H1 (cell line): ENCODE data around the gene BCAR3. TPM values are rescaled to one million over a fixed set of nuclear protein-coding genes. Genes with fewer than 3 reads are reported as not detected.

Experiments used
- CTCF ChIA-PET: fragments of 300-600 bp; sonication (Branson Sonifier 250); formaldehyde crosslinking; loops from one replicate; lab custom pipeline; 2021; ENCODE audit not compliant: partially characterized antibody; lab: Charles Lee
- POLR2A ChIA-PET: fragments of 300-600 bp; sonication (Branson Sonifier 250); formaldehyde crosslinking; loops from one replicate; lab custom pipeline; 2021; ENCODE audit warnings: inconsistent platforms; ENCODE audit not compliant: partially characterized antibody; lab: Charles Lee
- DNase-seq, 2 experiments: peaks; one replicate each; pipeline versions ENCODE4 v3.0.0 to v3.0.0-alpha.2; 2010 to 2022; ENCODE audit warnings: low spot score in 2 of 2, low read depth in 1 of 2, mixed read lengths in 1 of 2
- FAIRE-seq: peaks from 2 replicates; lab custom pipeline; 2011; peaks lifted over from hg19 to GRCh38; lab: Jason Lieb, UNC
- H2AFZ ChIP-seq: 2 replicates; pipeline ENCODE4 v1.8.1; 2012; ENCODE audit warnings: low read length, inconsistent platforms
- H2AK5ac ChIP-seq: 2 replicates; pipeline ENCODE4 v1.6.1; 2013; ENCODE audit warnings: low read depth, low read length
- H2BK120ac ChIP-seq: replicated peaks from 2 replicates; pipeline ENCODE3; 2013; ENCODE audit warnings: low read depth, low read length, inconsistent platforms
- H2BK12ac ChIP-seq: 2 replicates; pipeline ENCODE4 v1.6.1; 2013; ENCODE audit warnings: low read depth, low read length
- H2BK15ac ChIP-seq: 2 replicates; pipeline ENCODE4 v1.6.1; 2013; ENCODE audit warnings: low read length
- H2BK20ac ChIP-seq: 2 replicates; pipeline ENCODE4 v1.6.1; 2013; ENCODE audit warnings: low read length
- H2BK5ac ChIP-seq: 2 replicates; pipeline ENCODE4 v1.6.1; 2013; ENCODE audit warnings: low read depth, low read length
- H3K14ac ChIP-seq: 2 replicates; pipeline ENCODE4 v1.6.1; 2013; ENCODE audit warnings: inconsistent platforms; ENCODE audit not compliant: insufficient read length
- H3K18ac ChIP-seq: 2 replicates; pipeline ENCODE4 v1.6.1; 2013; ENCODE audit warnings: low read length; ENCODE audit errors: extremely low read depth
- H3K23ac ChIP-seq: 2 replicates; pipeline ENCODE4 v1.6.1; 2013; ENCODE audit warnings: inconsistent platforms; ENCODE audit not compliant: insufficient read length
- H3K23me2 ChIP-seq: 2 replicates; pipeline ENCODE4 v1.6.1; 2013; ENCODE audit warnings: low read depth, low read length
- H3K27ac ChIP-seq: 2 replicates; pipeline ENCODE4 v1.6.1; 2011; ENCODE audit warnings: low read depth, low read length, inconsistent platforms
- H3K27me3 ChIP-seq, 4 experiments: replicated peaks in 1 of 4; 1 replicate in 1 of 4; 2 replicates in 3 of 4; pipeline versions ENCODE4 v1.6.1 to v1.8.1; 2011 to 2013; ENCODE audit warnings: low read length in 3 of 4, mild to moderate bottlenecking in 3 of 4, inconsistent platforms in 2 of 4, mixed read lengths in 2 of 4, moderate library complexity in 1 of 4; ENCODE audit not compliant: control insufficient read depth in 3 of 4, insufficient read depth in 3 of 4; ENCODE audit errors: extremely low read depth in 1 of 4
- H3K36me3 ChIP-seq, 4 experiments: 2 replicates each; pipeline versions ENCODE4 v1.6.1 to v1.8.1; 2011 to 2013; ENCODE audit warnings: mild to moderate bottlenecking in 4 of 4, low read length in 3 of 4, moderate library complexity in 2 of 4, control low read depth in 1 of 4, inconsistent platforms in 1 of 4; ENCODE audit not compliant: insufficient read depth in 4 of 4, control insufficient read depth in 2 of 4
- H3K4ac ChIP-seq: replicated peaks from 2 replicates; pipeline ENCODE3; 2013; ENCODE audit warnings: low read length, low read depth, mixed read lengths, inconsistent platforms; ENCODE audit not compliant: insufficient read length
- H3K4me1 ChIP-seq, 4 experiments: replicated peaks in 1 of 4; 1 replicate in 1 of 4; 2 replicates in 3 of 4; pipeline versions ENCODE4 v1.6.1 to v1.8.1; 2011 to 2013; ENCODE audit warnings: low read length in 3 of 4, inconsistent platforms in 2 of 4, mixed read lengths in 1 of 4; ENCODE audit not compliant: insufficient read depth in 4 of 4, control insufficient read depth in 3 of 4
- H3K4me2 ChIP-seq, 2 experiments: 2 replicates each; pipeline versions ENCODE4 v1.6.1 to v1.8.1; 2011 to 2013; ENCODE audit warnings: low read depth in 2 of 2, low read length in 2 of 2, control low read depth in 1 of 2, inconsistent platforms in 1 of 2, mild to moderate bottlenecking in 1 of 2; ENCODE audit not compliant: insufficient read depth in 1 of 2
- H3K4me3 ChIP-seq, 4 experiments: fragments of 200-600, 300-600 bp in 1 of 4; sonication (generic), shearing (Covaris generic), sonication (Bioruptor Twin) in 1 of 4; 2 replicates each; pipeline versions ENCODE4 v1.5.1 to v1.8.1; 2011 to 2016; ENCODE audit warnings: low read length in 4 of 4, low read depth in 3 of 4, control low read depth in 2 of 4, inconsistent platforms in 2 of 4, mild to moderate bottlenecking in 2 of 4, mixed read lengths in 1 of 4, moderate library complexity in 1 of 4; ENCODE audit not compliant: insufficient read depth in 2 of 4; ENCODE audit errors: extremely low read depth in 1 of 4
- H3K56ac ChIP-seq: replicated peaks from 2 replicates; pipeline ENCODE3; 2013; ENCODE audit warnings: low read depth, mild to moderate bottlenecking, mixed read lengths, low read length, inconsistent platforms; ENCODE audit not compliant: insufficient read length
- H3K79me1 ChIP-seq: 2 replicates; pipeline ENCODE4 v1.6.1; 2013; ENCODE audit warnings: low read depth, low read length, control low read depth
- H3K79me2 ChIP-seq, 2 experiments: 2 replicates each; pipeline versions ENCODE4 v1.6.1 to v1.8.1; 2012 to 2013; ENCODE audit warnings: low read length in 2 of 2, mild to moderate bottlenecking in 2 of 2, inconsistent platforms in 1 of 2; ENCODE audit not compliant: insufficient read depth in 2 of 2, control insufficient read depth in 1 of 2
- H3K9ac ChIP-seq, 4 experiments: replicated peaks in 1 of 4; 1 replicate in 1 of 4; 2 replicates in 3 of 4; pipeline versions ENCODE4 v1.6.1 to v1.8.1; 2011 to 2013; ENCODE audit warnings: low read depth in 3 of 4, low read length in 3 of 4, control low read depth in 2 of 4, mild to moderate bottlenecking in 2 of 4, moderate library complexity in 2 of 4, inconsistent platforms in 1 of 4; ENCODE audit errors: extremely low read depth in 1 of 4
- H3K9me3 ChIP-seq, 2 experiments: 2 replicates each; pipeline versions ENCODE4 v1.6.1 to v1.8.1; 2012 to 2013; ENCODE audit warnings: mild to moderate bottlenecking in 2 of 2, moderate library complexity in 2 of 2, control low read depth in 1 of 2, inconsistent platforms in 1 of 2, low read depth in 1 of 2, low read length in 1 of 2, mixed read lengths in 1 of 2; ENCODE audit not compliant: insufficient read depth in 2 of 2
- H4K20me1 ChIP-seq, 2 experiments: replicated peaks in 1 of 2; 2 replicates each; pipeline versions ENCODE3 to v1.8.1; 2011 to 2013; ENCODE audit warnings: inconsistent platforms in 2 of 2, low read length in 2 of 2, mild to moderate bottlenecking in 1 of 2; ENCODE audit not compliant: insufficient read depth in 2 of 2, control insufficient read depth in 1 of 2
- H4K5ac ChIP-seq: 2 replicates; pipeline ENCODE4 v1.6.1; 2013; ENCODE audit warnings: low read length, low read depth, mixed read lengths, inconsistent platforms; ENCODE audit not compliant: insufficient read length
- H4K8ac ChIP-seq: 2 replicates; pipeline ENCODE4 v1.8.0; 2013; ENCODE audit warnings: mild to moderate bottlenecking, moderate library complexity, low read length, inconsistent platforms; ENCODE audit not compliant: insufficient read depth; ENCODE audit errors: extremely low read depth
- H4K91ac ChIP-seq: replicated peaks from 2 replicates; pipeline ENCODE3; 2013; ENCODE audit warnings: low read length, mixed read lengths, inconsistent platforms; ENCODE audit not compliant: insufficient read length
- BACH1 ChIP-seq: IDR thresholded peaks from 2 replicates; pipeline ENCODE4 v1.6.1; 2012; ENCODE audit warnings: low read length, improper control_type of control experiment
- CHD1 ChIP-seq: IDR thresholded peaks from 2 replicates; pipeline ENCODE4 v1.6.1; 2012; ENCODE audit warnings: low read depth, low read length, improper control_type of control experiment
- CTCF ChIP-seq, 3 experiments: IDR thresholded peaks; 1 replicate in 2 of 3; 2 replicates in 1 of 3; pipeline versions ENCODE4 v1.5.1 to v1.6.1; 2011; ENCODE audit warnings: low read length in 3 of 3, mild to moderate bottlenecking in 3 of 3, inconsistent platforms in 2 of 3, low read depth in 1 of 3, moderate library complexity in 1 of 3; ENCODE audit not compliant: insufficient read depth in 1 of 3; ENCODE audit errors: control extremely low read depth in 1 of 3
- HDAC6 ChIP-seq: IDR thresholded peaks from one replicate; pipeline ENCODE4 v1.7.1; 2012; ENCODE audit warnings: low read depth, mild to moderate bottlenecking, inconsistent platforms, low read length, moderate library complexity
- RAD21 ChIP-seq, 2 experiments: IDR thresholded peaks in 1 of 2; conservative IDR thresholded peaks in 1 of 2; 2 replicates each; pipeline ENCODE4 v1.6.1; 2011; ENCODE audit warnings: low read depth in 2 of 2, low read length in 2 of 2, improper control_type of control experiment in 1 of 2, inconsistent platforms in 1 of 2, mild to moderate bottlenecking in 1 of 2, moderate library complexity in 1 of 2
- RNF2 ChIP-seq: fragments of 200-900, 300-1000 bp; sonication (generic); IDR thresholded peaks from 2 replicates; pipeline ENCODE4 v1.7.1; 2016; ENCODE audit warnings: borderline replicate concordance, low read depth, mild to moderate bottlenecking, antibody characterized with exemption, low read length; ENCODE audit not compliant: poor library complexity, severe bottlenecking; ENCODE audit errors: missing control alignments
- SUZ12 ChIP-seq: fragments of 200-600 bp; sonication (generic); IDR thresholded peaks from 2 replicates; pipeline ENCODE4 v1.6.1; 2012; ENCODE audit warnings: mild to moderate bottlenecking, inconsistent platforms, low read length, moderate library complexity, mixed read lengths
- TAF1 ChIP-seq: IDR thresholded peaks from 2 replicates; pipeline ENCODE4 v1.6.1; 2011; ENCODE audit warnings: mild to moderate bottlenecking, low read depth, low read length
- USF2 ChIP-seq: IDR thresholded peaks from 2 replicates; pipeline ENCODE4 v1.6.1; 2011; ENCODE audit warnings: low read length, improper control_type of control experiment
- WGBS, 2 experiments: shearing (Covaris generic) in 1 of 2; methylation state at CpG; one replicate each; pipeline versions ENCODE4 v1.1.6 to v1.1.7; 2013 to 2015; ENCODE audit warnings: low lambda C conversion rate in 2 of 2, mixed read lengths in 2 of 2, inconsistent platforms in 1 of 2, low coverage in 1 of 2, missing lambda C conversion rate in 1 of 2; ENCODE audit not compliant: insufficient replicate concordance in 2 of 2, insufficient coverage in 1 of 2, insufficient read length in 1 of 2; ENCODE audit errors: extremely low coverage in 1 of 2, missing lambda C conversion rate in 1 of 2; 5-methylcytosine and 5-hydroxymethylcytosine counted together
- polyA plus RNA-seq, 7 experiments: library from polyadenylated mRNA; depleted of rRNA in 3 of 7; stranded (reverse) in 5 of 7; unstranded in 2 of 7; fragments of >200 nt in 5 of 7; fragments of 200-250 nt in 2 of 7; gene quantifications; 1 replicate in 5 of 7; 2 replicates in 1 of 7; 4 replicates in 1 of 7; pipeline versions ENCODE4 v1.2.1 to v1.2.3, GENCODE V29; 2011 to 2013; ENCODE audit warnings: missing spikeins in 2 of 7, mixed read lengths in 2 of 7
- total RNA-seq: library from RNA; stranded (reverse); fragmentation: NEBNext Ultra II Directional; extraction: Animal tissue kit (Norgen Biotek cat#: 25700); gene quantifications from 2 replicates; pipeline ENCODE4 v1.2.1, GENCODE V29; 2021

The BCAR3 gene
- total and polyA plus RNA-seq, 2 of the 8 experiments (the other 6 are each of a cell fraction or from before 2014, with no cell fraction given), result 5.6 to 9.2 TPM

DNA sequence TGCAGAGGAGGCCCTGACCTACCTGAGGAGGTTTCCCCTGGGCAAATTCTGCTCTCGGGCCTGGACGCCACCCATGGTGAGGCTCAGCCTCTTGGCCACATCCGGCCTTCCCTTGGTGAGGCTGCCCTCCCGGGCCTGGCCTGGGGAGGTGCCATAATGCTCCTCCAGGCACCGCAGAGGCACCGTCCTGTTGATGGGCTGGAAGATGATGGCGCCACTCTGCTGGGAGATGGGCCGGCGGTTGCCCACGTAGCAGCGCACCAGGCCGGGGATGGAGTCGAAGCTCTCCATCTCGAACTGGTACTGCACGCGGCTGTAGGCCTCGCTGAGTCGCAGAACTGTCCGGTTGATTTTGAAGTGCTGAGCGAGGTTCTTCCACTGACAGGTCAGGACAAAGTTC, 92.7 kb downstream of the BCAR3 start:
- Histone ChIP-seq H2AFZ (no peak overlapping the region), H3K23ac (no peak overlapping the region), H2BK20ac (no peak overlapping the region), H3K27ac (no peak overlapping the region), H3K56ac (no peak overlapping the region), H2BK5ac (no peak overlapping the region), H3K23me2 (no peaks in the 10 kb centered on the region), H4K8ac (no peak overlapping the region), H3K9me3 (no peaks in the 10 kb centered on the region), H2BK120ac (no peak overlapping the region), H3K27me3 (no peaks in the 10 kb centered on the region), H3K4ac (no peak overlapping the region), H3K9ac (no peak overlapping the region), H3K4me3 (no peak overlapping the region), H3K14ac (no peak overlapping the region), H3K36me3 (peaks cover 0 to 4% (median 1%) of the 10 kb centered on the region in 4 experiments; a peak in 3 of 8 replicates), H3K4me1 (peaks cover 0 to 5% (median 3%) of the 10 kb centered on the region in 4 experiments; a peak in 5 of 7 replicates), H3K79me1 (no peaks in the 10 kb centered on the region), H2BK15ac (no peak overlapping the region), H4K20me1 (peaks cover 0 to 2% of the 10 kb centered on the region in 2 experiments), H2AK5ac (no peak overlapping the region), H3K4me2 (no peak overlapping the region), H3K79me2 (no peaks in the 10 kb centered on the region), H2BK12ac (no peak overlapping the region), H4K91ac (no peak overlapping the region), H3K18ac (no peak overlapping the region), H4K5ac (no peak overlapping the region)
- WGBS, 2 experiments, result 92% methylated on average over 20 of the region's 20 CpGs; no CpG with 5 or more reads in 1 of the 2 experiments
- FAIRE-seq (no peak), DNase-seq (no peak)
- ChIA-PET CTCF (interaction anchor here (0.8 to 2.1 kb wide), 8 partner anchors 10 to 262 kb away, joined by 3 to 7 read pairs (median 5); no protein-coding TSS in a partner anchor), POLR2A (interaction anchor here (0.8 to 1.9 kb wide), 4 partner anchors 10 to 28 kb away, joined by 3 to 8 read pairs (median 4); no protein-coding TSS in a partner anchor)
- TF ChIP-seq RNF2 (no peak), USF2 (no peak), HDAC6 (no peak), CTCF (IDR thresholded peaks at IDR 0.05; ENCODE audit: control extremely low read depth in 1 of 3, insufficient read depth in 1 of 3, low read depth in 1 of 3, low read length in 3 of 3) (peak in 1 of 3 experiments; percentile 2; a peak in 1 of 4 replicates), CHD1 (no peak), BACH1 (no peak), RAD21 (IDR thresholded peaks at IDR 0.05 in 1 of 2, conservative IDR thresholded peaks at IDR 0.05 in 1 of 2; ENCODE audit: low read depth in 2 of 2, low read length in 2 of 2) (peak in 1 of 2 experiments; percentile 6; a peak in 1 of 4 replicates), SUZ12 (no peak), TAF1 (no peak)
